ENCODE results near the gene ABHD12B.

- TF ChIP-seq CTCF (conservative IDR thresholded peaks at IDR 0.05; ENCODE audit: low read depth, low read length) (no peak), EZH2 (IDR thresholded peaks at IDR 0.05; ENCODE audit: borderline replicate concordance, low read depth, low read length, poor library complexity, severe bottlenecking) (no peak)
Measured at GRCh38 chr14:50855558-50855957, 16.3 kb upstream of the ABHD12B start.

Data from A673 (cell line).